GM21576 (cell line): ENCODE measurements around the gene AGPAT3.

Experiments used
- ATAC-seq: cut with Tn5 transposase; IDR thresholded peaks from one replicate; pipeline ENCODE4 v1.9.1; 2021; ENCODE audit warnings: mild to moderate bottlenecking, moderate library complexity; ENCODE audit not compliant: unreplicated experiment

AGPAT3 gene

GRCh38 chr21:43905726-43906455 lies 40.9 kb downstream of the AGPAT3 start:
- no peak for ATAC-seq

- ATAC-seq, result no peak
These were observed 41.8 kb downstream of the AGPAT3 start for GRCh38 chr21:43906585-43907370.

GRCh38 chr21:43907751-43908150 lies 42.7 kb downstream of the AGPAT3 start:
- ATAC-seq, result no peak

GRCh38 chr21:43908167-43908566 lies 43.1 kb downstream of the AGPAT3 start:
- ATAC-seq, result no peak

- ATAC-seq, result no peak
These were observed 44.8 kb downstream of the AGPAT3 start for GRCh38 chr21:43909741-43910400.

GRCh38 chr21:43910460-43910859 lies 45.4 kb downstream of the AGPAT3 start:
- ATAC-seq, result no peak

GRCh38 chr21:43911015-43911934 lies 46.3 kb downstream of the AGPAT3 start:
- no peak for ATAC-seq

GRCh38 chr21:43911935-43912487 lies 47.0 kb downstream of the AGPAT3 start:
- no peak for ATAC-seq

- no peak for ATAC-seq
These were observed 47.5 kb downstream of the AGPAT3 start for GRCh38 chr21:43912500-43912899.

- ATAC-seq, result no peak
These were observed 47.9 kb downstream of the AGPAT3 start for GRCh38 chr21:43912910-43913309.

- no peak for ATAC-seq
These were observed 48.9 kb downstream of the AGPAT3 start for GRCh38 chr21:43913928-43914327.

- ATAC-seq, result no peak
These were observed 51.1 kb downstream of the AGPAT3 start for GRCh38 chr21:43916076-43916475.

- no peak for ATAC-seq
These were observed 51.9 kb downstream of the AGPAT3 start for GRCh38 chr21:43916691-43917514.

GRCh38 chr21:43917515-43918384 lies 52.7 kb downstream of the AGPAT3 start:
- no peak for ATAC-seq

- no peak for ATAC-seq
These were observed 53.4 kb downstream of the AGPAT3 start for GRCh38 chr21:43918385-43918947.

GRCh38 chr21:43919283-43919682 lies 54.3 kb downstream of the AGPAT3 start:
- ATAC-seq, result no peak

- ATAC-seq, result no peak
These were observed 55.1 kb downstream of the AGPAT3 start for GRCh38 chr21:43919871-43920801.
